ENCODE measurements around the gene CREBZF. TPM values are rescaled to one million over a fixed set of nuclear protein-coding genes. Genes with fewer than 3 reads are reported as not detected.

Gene CREBZF, protein sequence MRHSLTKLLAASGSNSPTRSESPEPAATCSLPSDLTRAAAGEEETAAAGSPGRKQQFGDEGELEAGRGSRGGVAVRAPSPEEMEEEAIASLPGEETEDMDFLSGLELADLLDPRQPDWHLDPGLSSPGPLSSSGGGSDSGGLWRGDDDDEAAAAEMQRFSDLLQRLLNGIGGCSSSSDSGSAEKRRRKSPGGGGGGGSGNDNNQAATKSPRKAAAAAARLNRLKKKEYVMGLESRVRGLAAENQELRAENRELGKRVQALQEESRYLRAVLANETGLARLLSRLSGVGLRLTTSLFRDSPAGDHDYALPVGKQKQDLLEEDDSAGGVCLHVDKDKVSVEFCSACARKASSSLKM
- 10 to 100 TPM; 85.8 to 89.7 TPM for total RNA-seq
- polyA plus RNA-seq (ENCODE audit: insufficient read depth, low read depth, low replicate concordance): 34.7 TPM
- long read RNA-seq, donor 1, full-length matches to known transcripts: 118 of 137 reads
- long read RNA-seq, donor 1, partial matches to known transcripts: 19 of 137 reads
- long read RNA-seq, donor 1, other reads (novel, unspliced or antisense): 0 of 137 reads
- long read RNA-seq, donor 2, full-length matches to known transcripts: 43 of 51 reads
- long read RNA-seq, donor 2, partial matches to known transcripts: 8 of 51 reads
- long read RNA-seq, donor 2, other reads (novel, unspliced or antisense): 0 of 51 reads

DNA sequence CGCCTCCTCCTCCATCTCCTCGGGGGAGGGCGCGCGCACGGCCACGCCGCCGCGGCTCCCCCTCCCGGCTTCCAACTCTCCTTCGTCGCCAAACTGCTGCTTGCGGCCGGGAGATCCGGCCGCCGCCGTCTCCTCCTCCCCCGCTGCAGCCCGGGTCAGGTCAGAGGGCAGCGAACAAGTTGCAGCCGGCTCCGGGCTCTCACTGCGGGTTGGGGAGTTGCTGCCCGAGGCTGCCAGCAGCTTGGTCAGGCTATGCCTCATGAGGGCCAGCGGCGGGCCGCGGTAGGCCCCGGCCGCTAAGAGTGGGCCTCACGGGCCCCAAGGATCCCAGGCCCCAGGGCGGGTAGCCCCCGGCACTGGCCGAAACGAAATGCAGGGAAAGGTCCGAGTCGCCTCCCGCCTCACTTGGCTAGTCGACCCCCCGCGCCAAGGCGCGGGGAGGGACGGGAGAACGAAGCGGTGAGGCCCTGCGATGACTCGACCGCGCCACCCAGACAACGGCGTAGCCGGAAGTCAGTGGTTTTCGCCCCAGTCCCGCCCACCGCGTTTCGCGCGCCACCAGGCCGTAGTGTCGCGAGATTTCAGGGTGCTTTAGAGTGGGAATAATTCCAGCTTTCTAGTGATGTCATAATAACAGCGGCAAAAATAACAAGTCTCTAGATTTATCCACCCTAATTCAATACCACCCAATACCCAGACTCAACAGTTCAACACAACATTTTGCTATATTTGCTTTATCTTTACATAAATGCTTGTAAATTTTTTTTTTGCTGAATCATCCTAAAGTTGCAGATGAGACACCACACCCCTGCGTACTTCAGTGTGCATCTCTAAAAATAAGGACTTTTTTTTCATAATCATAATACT is at the start of gene CREBZF:
TSS of gene CREBZF (minus strand) at position 515 of the 867 bp plus-strand sequence. CDS start at position 261, 254 bp downstream.
- H3K4me1 ChIP-seq: peaks cover 26% of the 10 kb centered on the region
- H3K27me3 ChIP-seq: no peaks in the 10 kb centered on the region
- intact Hi-C loops (cut with DNase I; ENCODE audit: low total_unique reads): no loop called here
- DNase-seq: peak; percentile 96
- no peaks in the 10 kb centered on the region for H3K36me3 ChIP-seq (ENCODE audit: low read depth, missing control alignments)
- peak within 1 kb of the TSS; percentile 88 to 97 for H3K4me3 ChIP-seq
- peak within 1 kb of the TSS; percentile 98 to 99 for H3K27ac ChIP-seq
- no peaks in the 10 kb centered on the region for H3K9me3 ChIP-seq
- TF ChIP-seq, protein P1, sequence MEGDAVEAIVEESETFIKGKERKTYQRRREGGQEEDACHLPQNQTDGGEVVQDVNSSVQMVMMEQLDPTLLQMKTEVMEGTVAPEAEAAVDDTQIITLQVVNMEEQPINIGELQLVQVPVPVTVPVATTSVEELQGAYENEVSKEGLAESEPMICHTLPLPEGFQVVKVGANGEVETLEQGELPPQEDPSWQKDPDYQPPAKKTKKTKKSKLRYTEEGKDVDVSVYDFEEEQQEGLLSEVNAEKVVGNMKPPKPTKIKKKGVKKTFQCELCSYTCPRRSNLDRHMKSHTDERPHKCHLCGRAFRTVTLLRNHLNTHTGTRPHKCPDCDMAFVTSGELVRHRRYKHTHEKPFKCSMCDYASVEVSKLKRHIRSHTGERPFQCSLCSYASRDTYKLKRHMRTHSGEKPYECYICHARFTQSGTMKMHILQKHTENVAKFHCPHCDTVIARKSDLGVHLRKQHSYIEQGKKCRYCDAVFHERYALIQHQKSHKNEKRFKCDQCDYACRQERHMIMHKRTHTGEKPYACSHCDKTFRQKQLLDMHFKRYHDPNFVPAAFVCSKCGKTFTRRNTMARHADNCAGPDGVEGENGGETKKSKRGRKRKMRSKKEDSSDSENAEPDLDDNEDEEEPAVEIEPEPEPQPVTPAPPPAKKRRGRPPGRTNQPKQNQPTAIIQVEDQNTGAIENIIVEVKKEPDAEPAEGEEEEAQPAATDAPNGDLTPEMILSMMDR (IDR thresholded peaks at IDR 0.05): peak in 1 of 3 experiments; percentile 2
- peak; percentile 92 for TF ChIP-seq POLR2A (IDR thresholded peaks at IDR 0.05)
- 0 to 1% methylated on average over 14 to 37 of the region's 67 CpGs for WGBS, 2 donors

DNA sequence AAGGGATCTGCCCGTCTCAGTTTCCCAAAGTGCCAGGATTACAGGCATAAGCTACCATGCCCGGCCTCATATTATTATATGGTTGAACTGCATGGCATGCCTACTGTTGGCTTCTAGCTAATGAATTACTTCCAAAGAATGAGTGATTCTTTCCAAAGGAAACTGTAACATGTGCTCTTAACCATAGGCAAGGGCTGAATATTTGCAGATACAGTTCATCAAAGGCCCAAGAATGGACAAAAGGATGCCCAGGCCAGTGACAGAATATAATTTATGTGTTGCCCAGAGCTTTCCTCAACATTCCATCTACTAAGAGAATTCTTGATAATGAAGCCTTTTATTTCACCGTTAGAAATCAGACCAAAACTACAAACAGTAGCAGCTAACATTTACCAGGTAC is 48.0 kb upstream of the CREBZF start:
- no peak for DNase-seq
- intact Hi-C loops (cut with DNase I; ENCODE audit: low total_unique reads): no loop called here
- no peak overlapping the region for H3K27ac ChIP-seq
- H3K27me3 ChIP-seq: no peaks in the 10 kb centered on the region
- WGBS, 2 donors: 83 to 86% methylated on average over 3 of the region's 3 CpGs
- no peaks in the 10 kb centered on the region for H3K36me3 ChIP-seq (ENCODE audit: low read depth, missing control alignments)
- TF ChIP-seq, protein P1 (IDR thresholded peaks at IDR 0.05): no peak
- H3K9me3 ChIP-seq: no peaks in the 10 kb centered on the region
- no peak overlapping the region for H3K4me3 ChIP-seq
- no peaks in the 10 kb centered on the region for H3K4me1 ChIP-seq

DNA sequence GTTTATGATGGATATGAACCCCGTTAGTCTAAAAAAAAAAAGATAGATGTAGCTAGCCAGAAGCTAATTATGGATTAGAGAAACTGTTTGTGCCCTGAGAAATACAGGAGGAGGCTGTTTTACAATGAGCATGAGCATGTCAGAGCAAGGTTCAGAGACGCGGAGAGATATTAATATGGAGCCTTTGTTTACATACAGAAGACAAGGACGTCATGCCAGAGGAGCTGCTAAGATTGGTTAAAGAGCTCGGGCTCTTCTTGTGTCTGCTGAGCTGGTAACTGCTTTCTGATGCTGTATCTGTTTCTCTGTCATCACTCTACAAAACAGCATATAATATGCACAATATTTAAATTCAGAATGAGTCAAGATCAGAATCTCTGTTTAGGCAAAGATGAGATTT is 46.0 kb upstream of the CREBZF start:
- no peaks in the 10 kb centered on the region for H3K4me1 ChIP-seq
- H3K9me3 ChIP-seq: no peaks in the 10 kb centered on the region
- H3K27ac ChIP-seq: no peak overlapping the region
- no peaks in the 10 kb centered on the region for H3K36me3 ChIP-seq (ENCODE audit: low read depth, missing control alignments)
- TF ChIP-seq, protein P1 (IDR thresholded peaks at IDR 0.05): no peak
- H3K27me3 ChIP-seq: no peaks in the 10 kb centered on the region
- no peak for DNase-seq
- 75 to 79% methylated on average over 5 of the region's 5 CpGs for WGBS, 2 donors
- intact Hi-C loops (cut with DNase I; ENCODE audit: low total_unique reads): no loop called here
- no peak overlapping the region for H3K4me3 ChIP-seq

DNA sequence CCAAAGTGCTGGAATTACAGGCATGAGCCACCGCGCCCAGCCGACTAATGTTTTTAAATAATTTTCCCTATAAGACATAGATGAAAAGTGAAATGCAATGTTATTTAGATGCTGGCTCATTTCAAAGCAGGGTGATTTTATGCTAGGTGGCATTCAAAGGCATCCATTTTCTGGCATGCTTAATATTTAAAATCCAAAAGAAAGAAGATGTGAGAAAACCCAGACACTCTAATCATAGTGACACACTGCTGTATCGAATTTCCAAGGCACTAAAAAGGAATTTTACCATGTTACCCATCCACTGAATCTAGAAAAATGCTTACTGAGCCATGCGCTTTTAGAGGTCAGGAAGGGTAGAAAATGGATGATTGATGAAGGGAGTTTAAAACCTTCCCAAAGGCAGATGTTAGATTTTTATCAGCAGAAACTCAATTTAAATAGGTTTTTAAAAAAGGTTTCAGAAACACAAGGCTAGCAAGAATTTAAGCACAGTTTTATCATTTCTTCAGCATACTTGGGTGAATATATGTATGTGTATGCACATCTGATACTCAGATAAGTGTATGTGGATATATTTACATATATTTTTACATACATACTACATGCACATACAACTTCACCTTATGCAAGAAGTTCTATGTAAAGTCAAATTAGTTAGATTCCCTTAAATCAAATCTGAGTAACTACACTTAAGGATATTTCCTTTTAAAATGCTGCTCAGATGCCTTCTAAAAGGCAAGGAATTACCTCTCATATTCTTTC is 45.2 kb upstream of the CREBZF start:
- H3K9me3 ChIP-seq: no peaks in the 10 kb centered on the region
- H3K4me1 ChIP-seq: no peaks in the 10 kb centered on the region
- WGBS, 2 donors: 93 to 98% methylated on average over 5 of the region's 5 CpGs
- DNase-seq: no peak
- TF ChIP-seq, protein P1 (IDR thresholded peaks at IDR 0.05): no peak
- no peak for TF ChIP-seq POLR2A (IDR thresholded peaks at IDR 0.05)
- intact Hi-C loops (cut with DNase I; ENCODE audit: low total_unique reads): no loop called here
- H3K27me3 ChIP-seq: no peaks in the 10 kb centered on the region
- no peak overlapping the region for H3K4me3 ChIP-seq
- no peaks in the 10 kb centered on the region for H3K36me3 ChIP-seq (ENCODE audit: low read depth, missing control alignments)
- no peak overlapping the region for H3K27ac ChIP-seq
